SU-DHL-6 (cell line): ENCODE results near the gene CNTFR.

Source experiments
- H2AFZ ChIP-seq: fragments of 200-600 bp; sonication (generic); 2 replicates; pipeline ENCODE4 v1.6.1; 2014; ENCODE audit warnings: low read depth, mild to moderate bottlenecking, moderate library complexity, mixed read lengths, antibody characterized with exemption, low read length; ENCODE audit not compliant: severe bottlenecking
- H3F3A ChIP-seq: fragments of 200-600 bp; shearing (Covaris generic); 2 replicates; pipeline ENCODE4 v1.6.0; 2016; ENCODE audit warnings: antibody characterized with exemption, mild to moderate bottlenecking; ENCODE audit not compliant: insufficient read depth
- H3K27ac ChIP-seq: fragments of 200-600 bp; sonication (generic); 2 replicates; pipeline ENCODE4 v1.5.1; 2016; ENCODE audit warnings: low read depth, mild to moderate bottlenecking, low read length, moderate library complexity, mixed read lengths
- H3K27me3 ChIP-seq: fragments of 200-600 bp; sonication (generic), shearing (Covaris generic); 2 replicates; pipeline ENCODE4 v1.6.0; 2014; ENCODE audit warnings: mild to moderate bottlenecking, low read length
- H3K36me3 ChIP-seq: fragments of 200-600 bp; sonication (generic); 2 replicates; pipeline ENCODE4 v1.6.1; 2014; ENCODE audit warnings: mild to moderate bottlenecking, low read length, mixed read lengths
- H3K4me2 ChIP-seq: fragments of 300-600, 200-600 bp; shearing (Covaris generic), sonication (generic); 2 replicates; pipeline ENCODE4 v1.6.0; 2014; ENCODE audit warnings: low read length, low read depth, mild to moderate bottlenecking; ENCODE audit not compliant: poor library complexity, severe bottlenecking
- H3K4me3 ChIP-seq: fragments of 200-600 bp; sonication (generic); 2 replicates; pipeline ENCODE4 v1.5.1; 2014; ENCODE audit warnings: antibody characterized with exemption, low read length, mild to moderate bottlenecking, mixed read lengths; ENCODE audit not compliant: insufficient read depth, poor library complexity, severe bottlenecking
- H3K79me2 ChIP-seq: fragments of 200-600 bp; sonication (generic); 2 replicates; pipeline ENCODE4 v1.6.1; 2014; ENCODE audit warnings: mild to moderate bottlenecking, low read length, moderate library complexity; ENCODE audit not compliant: insufficient read depth
- H3K9ac ChIP-seq: fragments of 200-600 bp; sonication (generic); 2 replicates; pipeline ENCODE4 v1.7.0; 2014; ENCODE audit warnings: mild to moderate bottlenecking, low read length
- H3K9me2 ChIP-seq: fragments of 200-600 bp; sonication (generic); replicated peaks from 2 replicates; pipeline ENCODE4 v1.6.1; 2014; ENCODE audit warnings: low read length; ENCODE audit not compliant: insufficient read depth
- H3K9me3 ChIP-seq: fragments of 200-600 bp; sonication (generic); 2 replicates; pipeline ENCODE4 v1.6.1; 2014; ENCODE audit warnings: low read length, mixed read lengths; ENCODE audit not compliant: insufficient read depth
- H4K20me1 ChIP-seq: fragments of 200-600 bp; sonication (generic); 2 replicates; pipeline ENCODE4 v1.6.1; 2014; ENCODE audit warnings: low read depth, mild to moderate bottlenecking, antibody characterized with exemption, low read length, moderate library complexity, mixed read lengths
- CTCF ChIP-seq: fragments of 200-600 bp; sonication (generic); IDR thresholded peaks from one replicate; pipeline ENCODE4 v1.5.1; 2017; ENCODE audit warnings: antibody characterized with exemption, mild to moderate bottlenecking, low read length, moderate library complexity; ENCODE audit not compliant: insufficient read depth, poor library complexity, severe bottlenecking
- EZH2phosphoT487 ChIP-seq: fragments of 200-600 bp; sonication (generic), shearing (Covaris generic); conservative IDR thresholded peaks from 2 replicates; pipeline ENCODE4 v1.6.1; 2018; ENCODE audit warnings: mild to moderate bottlenecking, antibody characterized with exemption, low read length, moderate library complexity, mixed read lengths

Gene CNTFR

GRCh38 chr9:34505370-34506120, 84.0 kb downstream of the CNTFR start:
- H3K27ac ChIP-seq = no peak overlapping the region
- no peaks in the 10 kb centered on the region for H3F3A ChIP-seq
- no peaks in the 10 kb centered on the region for H3K9me3 ChIP-seq
- H3K79me2 ChIP-seq = no peaks in the 10 kb centered on the region
- H3K36me3 ChIP-seq = no peaks in the 10 kb centered on the region
- H2AFZ ChIP-seq = no peak overlapping the region
- no peak overlapping the region for H3K4me3 ChIP-seq
- H3K4me2 ChIP-seq = no peak overlapping the region
- H3K9me2 ChIP-seq = no peaks in the 10 kb centered on the region
- no peak overlapping the region for H3K9ac ChIP-seq
- no peaks in the 10 kb centered on the region for H4K20me1 ChIP-seq
- H3K27me3 ChIP-seq = no peaks in the 10 kb centered on the region
- TF ChIP-seq CTCF = no peak
- TF ChIP-seq EZH2phosphoT487 = no peak

- Histone ChIP-seq H3K27ac (no peak overlapping the region), H3K27me3 (no peaks in the 10 kb centered on the region), H2AFZ (no peak overlapping the region)
Measured at GRCh38 chr9:34503406-34503805, 86.1 kb downstream of the CNTFR start.

GRCh38 chr9:34502891-34503290, 86.6 kb downstream of the CNTFR start:
- Histone ChIP-seq H3F3A (no peaks in the 10 kb centered on the region), H3K79me2 (no peaks in the 10 kb centered on the region), H4K20me1 (no peaks in the 10 kb centered on the region), H3K36me3 (no peaks in the 10 kb centered on the region), H3K9ac (no peak overlapping the region), H3K27me3 (no peaks in the 10 kb centered on the region), H3K4me3 (no peak overlapping the region), H2AFZ (no peak overlapping the region), H3K9me2 (no peaks in the 10 kb centered on the region), H3K9me3 (no peaks in the 10 kb centered on the region), H3K27ac (no peak overlapping the region), H3K4me2 (no peak overlapping the region)
- TF ChIP-seq EZH2phosphoT487 = no peak
- no peak for TF ChIP-seq CTCF

More at GRCh38 chr9:34503406-34503805, 86.1 kb downstream of the CNTFR start:
- H3K4me2 ChIP-seq = no peak overlapping the region
- H3K4me3 ChIP-seq = no peak overlapping the region
- H3K36me3 ChIP-seq = no peaks in the 10 kb centered on the region
- no peaks in the 10 kb centered on the region for H3K9me2 ChIP-seq
- H3K79me2 ChIP-seq = no peaks in the 10 kb centered on the region
- H3K9ac ChIP-seq = no peak overlapping the region
- no peaks in the 10 kb centered on the region for H3F3A ChIP-seq
- no peaks in the 10 kb centered on the region for H3K9me3 ChIP-seq
- no peak for TF ChIP-seq EZH2phosphoT487
- no peak for TF ChIP-seq CTCF
- no peaks in the 10 kb centered on the region for H4K20me1 ChIP-seq
